Midbrain (tissue), 1 donor: ENCODE data around the gene ICOS.

Source experiments
- DNase-seq: peaks from one replicate; lab custom pipeline; 2025; lab: John Stamatoyannopoulos, UW

ICOS gene

GRCh38 chr2:204010628-204011560, 74.3 kb downstream of the ICOS start:
- DNase-seq = no peak
